ENCODE measurements around the gene WDR18. TPM values are rescaled to one million over a fixed set of nuclear protein-coding genes. Genes with fewer than 3 reads are reported as not detected.

The WDR18 gene
- total and polyA plus RNA-seq, 2 experiments from 2014 or later: 155 to 157 TPM

- no peaks in the 10 kb centered on the region for H3K9me2 ChIP-seq (ENCODE audit: insufficient read depth)
- TF ChIP-seq, protein P1, sequence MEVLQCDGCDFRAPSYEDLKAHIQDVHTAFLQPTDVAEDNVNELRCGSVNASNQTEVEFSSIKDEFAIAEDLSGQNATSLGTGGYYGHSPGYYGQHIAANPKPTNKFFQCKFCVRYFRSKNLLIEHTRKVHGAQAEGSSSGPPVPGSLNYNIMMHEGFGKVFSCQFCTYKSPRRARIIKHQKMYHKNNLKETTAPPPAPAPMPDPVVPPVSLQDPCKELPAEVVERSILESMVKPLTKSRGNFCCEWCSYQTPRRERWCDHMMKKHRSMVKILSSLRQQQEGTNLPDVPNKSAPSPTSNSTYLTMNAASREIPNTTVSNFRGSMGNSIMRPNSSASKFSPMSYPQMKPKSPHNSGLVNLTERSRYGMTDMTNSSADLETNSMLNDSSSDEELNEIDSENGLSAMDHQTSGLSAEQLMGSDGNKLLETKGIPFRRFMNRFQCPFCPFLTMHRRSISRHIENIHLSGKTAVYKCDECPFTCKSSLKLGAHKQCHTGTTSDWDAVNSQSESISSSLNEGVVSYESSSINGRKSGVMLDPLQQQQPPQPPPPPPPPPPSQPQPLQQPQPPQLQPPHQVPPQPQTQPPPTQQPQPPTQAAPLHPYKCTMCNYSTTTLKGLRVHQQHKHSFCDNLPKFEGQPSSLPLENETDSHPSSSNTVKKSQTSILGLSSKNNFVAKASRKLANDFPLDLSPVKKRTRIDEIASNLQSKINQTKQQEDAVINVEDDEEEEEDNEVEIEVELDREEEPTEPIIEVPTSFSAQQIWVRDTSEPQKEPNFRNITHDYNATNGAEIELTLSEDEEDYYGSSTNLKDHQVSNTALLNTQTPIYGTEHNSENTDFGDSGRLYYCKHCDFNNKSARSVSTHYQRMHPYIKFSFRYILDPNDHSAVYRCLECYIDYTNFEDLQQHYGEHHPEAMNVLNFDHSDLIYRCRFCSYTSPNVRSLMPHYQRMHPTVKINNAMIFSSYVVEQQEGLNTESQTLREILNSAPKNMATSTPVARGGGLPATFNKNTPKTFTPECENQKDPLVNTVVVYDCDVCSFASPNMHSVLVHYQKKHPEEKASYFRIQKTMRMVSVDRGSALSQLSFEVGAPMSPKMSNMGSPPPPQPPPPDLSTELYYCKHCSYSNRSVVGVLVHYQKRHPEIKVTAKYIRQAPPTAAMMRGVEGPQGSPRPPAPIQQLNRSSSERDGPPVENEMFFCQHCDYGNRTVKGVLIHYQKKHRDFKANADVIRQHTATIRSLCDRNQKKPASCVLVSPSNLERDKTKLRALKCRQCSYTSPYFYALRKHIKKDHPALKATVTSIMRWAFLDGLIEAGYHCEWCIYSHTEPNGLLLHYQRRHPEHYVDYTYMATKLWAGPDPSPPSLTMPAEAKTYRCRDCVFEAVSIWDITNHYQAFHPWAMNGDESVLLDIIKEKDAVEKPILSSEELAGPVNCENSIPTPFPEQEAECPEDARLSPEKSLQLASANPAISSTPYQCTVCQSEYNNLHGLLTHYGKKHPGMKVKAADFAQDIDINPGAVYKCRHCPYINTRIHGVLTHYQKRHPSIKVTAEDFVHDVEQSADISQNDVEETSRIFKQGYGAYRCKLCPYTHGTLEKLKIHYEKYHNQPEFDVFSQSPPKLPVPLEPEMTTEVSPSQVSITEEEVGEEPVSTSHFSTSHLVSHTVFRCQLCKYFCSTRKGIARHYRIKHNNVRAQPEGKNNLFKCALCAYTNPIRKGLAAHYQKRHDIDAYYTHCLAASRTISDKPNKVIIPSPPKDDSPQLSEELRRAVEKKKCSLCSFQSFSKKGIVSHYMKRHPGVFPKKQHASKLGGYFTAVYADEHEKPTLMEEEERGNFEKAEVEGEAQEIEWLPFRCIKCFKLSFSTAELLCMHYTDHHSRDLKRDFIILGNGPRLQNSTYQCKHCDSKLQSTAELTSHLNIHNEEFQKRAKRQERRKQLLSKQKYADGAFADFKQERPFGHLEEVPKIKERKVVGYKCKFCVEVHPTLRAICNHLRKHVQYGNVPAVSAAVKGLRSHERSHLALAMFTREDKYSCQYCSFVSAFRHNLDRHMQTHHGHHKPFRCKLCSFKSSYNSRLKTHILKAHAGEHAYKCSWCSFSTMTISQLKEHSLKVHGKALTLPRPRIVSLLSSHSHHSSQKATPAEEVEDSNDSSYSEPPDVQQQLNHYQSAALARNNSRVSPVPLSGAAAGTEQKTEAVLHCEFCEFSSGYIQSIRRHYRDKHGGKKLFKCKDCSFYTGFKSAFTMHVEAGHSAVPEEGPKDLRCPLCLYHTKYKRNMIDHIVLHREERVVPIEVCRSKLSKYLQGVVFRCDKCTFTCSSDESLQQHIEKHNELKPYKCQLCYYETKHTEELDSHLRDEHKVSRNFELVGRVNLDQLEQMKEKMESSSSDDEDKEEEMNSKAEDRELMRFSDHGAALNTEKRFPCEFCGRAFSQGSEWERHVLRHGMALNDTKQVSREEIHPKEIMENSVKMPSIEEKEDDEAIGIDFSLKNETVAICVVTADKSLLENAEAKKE (CRISPR knock-in tag; IDR thresholded peaks at IDR 0.05): no peak
- TF ChIP-seq ZNF114 (CRISPR knock-in tag; IDR thresholded peaks at IDR 0.05) (no peak), EZH2phosphoT487 (IDR thresholded peaks at IDR 0.05; ENCODE audit: unreplicated experiment) (no peak), JUNB (IDR thresholded peaks at IDR 0.05; ENCODE audit: unreplicated experiment) (no peak), STAT1 (IDR thresholded peaks at IDR 0.05; ENCODE audit: unreplicated experiment) (no peak), NANOG (IDR thresholded peaks at IDR 0.05; ENCODE audit: borderline replicate concordance) (no peak), POLR2AphosphoS5 (IDR thresholded peaks at IDR 0.05; ENCODE audit: low read depth) (no peak), EZH2 (IDR thresholded peaks at IDR 0.05; ENCODE audit: low read depth, unreplicated experiment) (no peak)
- Mint-ChIP-seq H3K27me3 (ENCODE audit: insufficient read depth, low read depth, poor library complexity) (peaks cover 9% of the 10 kb centered on the region), H3K4me1 (peaks cover 3% of the 10 kb centered on the region; the same call in 1 of the 3 replicates), H3K27ac (no peak overlapping the region), H3K36me3 (ENCODE audit: low read depth) (peaks cover 40% of the 10 kb centered on the region), H3K4me3 (no peak overlapping the region), H3K9me3 (no peaks in the 10 kb centered on the region)
- ATAC-seq (no peak), DNase-seq (ENCODE audit: low spot score) (no peak)
- H3K4me2 ChIP-seq: no peak overlapping the region
- peaks cover 22% of the 10 kb centered on the region for H3F3A ChIP-seq (replicated peaks; ENCODE audit: low read depth)
- H3K4me3 ChIP-seq: no peak overlapping the region
- no peaks in the 10 kb centered on the region for H3K4me1 ChIP-seq (ENCODE audit: insufficient read depth)
- peaks cover 5% of the 10 kb centered on the region; the same call in 1 of the 2 replicates for H3K36me3 ChIP-seq (ENCODE audit: insufficient read depth)
- no peaks in the 10 kb centered on the region for H3K27me3 ChIP-seq (ENCODE audit: insufficient read depth)
- H3K27ac ChIP-seq (ENCODE audit: low read depth): no peak overlapping the region
- H4K20me1 ChIP-seq (replicated peaks; ENCODE audit: insufficient read depth): peaks cover 1% of the 10 kb centered on the region; the same call in 1 of the 2 replicates
- no peak overlapping the region for H2AFZ ChIP-seq
- H3K79me2 ChIP-seq (replicated peaks; ENCODE audit: insufficient read depth): no peaks in the 10 kb centered on the region
These were observed 6.6 kb downstream of the WDR18 start for GRCh38 chr19:990746-991145.
